NCI-H82 (cell line): ENCODE data around the gene GPR153.

ENCODE experiments used
- DNase-seq: peaks from one replicate; lab custom pipeline; 2025; lab: John Stamatoyannopoulos, UW

The GPR153 gene

GRCh38 chr1:6248932-6249738 is 11.8 kb downstream of the GPR153 start:
- DNase-seq: peak; percentile 47

- DNase-seq: no peak
Measured at GRCh38 chr1:6248161-6248776, 12.6 kb downstream of the GPR153 start.

- no peak for DNase-seq
Measured at GRCh38 chr1:6247651-6248050, 13.2 kb downstream of the GPR153 start.

- peak; percentile 96 for DNase-seq
Measured at GRCh38 chr1:6246497-6247467, 14.1 kb downstream of the GPR153 start.

- DNase-seq: peak; percentile 97
Measured at GRCh38 chr1:6245869-6246496, 14.9 kb downstream of the GPR153 start.

- DNase-seq: peak; percentile 87
Measured at GRCh38 chr1:6245086-6245868, 15.6 kb downstream of the GPR153 start.

GRCh38 chr1:6244401-6245049 is 16.4 kb downstream of the GPR153 start:
- no peak for DNase-seq

GRCh38 chr1:6243993-6244392 is 16.9 kb downstream of the GPR153 start, which contains the start of gene HES3:
TSS of gene HES3 (plus strand) at chr1:6244179. CDS start at chr1:6244366, 187 bp downstream.
- no peak for DNase-seq

GRCh38 chr1:6243053-6243834 is 17.7 kb downstream of the GPR153 start:
- DNase-seq: no peak

- peak; percentile 42 for DNase-seq
Measured at GRCh38 chr1:6241887-6242740, 18.8 kb downstream of the GPR153 start.

GRCh38 chr1:6241107-6241886 is 19.6 kb downstream of the GPR153 start:
- DNase-seq: no peak

GRCh38 chr1:6239950-6240768 is 20.7 kb downstream of the GPR153 start:
- no peak for DNase-seq

GRCh38 chr1:6239213-6239752 is 21.6 kb downstream of the GPR153 start:
- no peak for DNase-seq

GRCh38 chr1:6237093-6237492 is 23.8 kb downstream of the GPR153 start:
- no peak for DNase-seq

- DNase-seq: peak; percentile 45
Measured at GRCh38 chr1:6235296-6235677, 25.6 kb downstream of the GPR153 start.

- no peak for DNase-seq
Measured at GRCh38 chr1:6234502-6235295, 26.2 kb downstream of the GPR153 start.
